Peyer's patch (tissue), 4 donors: ENCODE results near the gene C13orf42.
"Not testable (repeated sequence)": the region's sequence is repeated elsewhere in the genome, so short reads cannot be mapped to it uniquely, and the experiment has no call there.

Source experiments
- CTCF ChIP-seq, 6 experiments: fragments of 450-650 bp in 4 of 6; fragments of 200-600 bp in 2 of 6; sonication (generic) in 1 of 6; IDR thresholded peaks; one replicate each; pipeline ENCODE4 v1.5.1; 2017 to 2019; ENCODE audit warnings: antibody characterized with exemption in 6 of 6, mild to moderate bottlenecking in 3 of 6, moderate library complexity in 1 of 6
- POLR2A ChIP-seq, 2 donors: fragments of 450-650 bp; IDR thresholded peaks; one replicate each; pipeline ENCODE4 v1.5.1; 2017; ENCODE audit warnings: antibody characterized with exemption in 2 of 2, mild to moderate bottlenecking in 2 of 2, moderate library complexity in 2 of 2

- not testable (repeated sequence) for TF ChIP-seq CTCF, POLR2A (IDR thresholded peaks at IDR 0.05)
Observed at GRCh38 chr13:51080478-51081065, 30.5 kb downstream of the C13orf42 start.
